Activated T-cell treated with anti-CD3 and anti-CD28 coated beads, Interleukin-2, amount 50 U/mL, for 24 hours (primary cell): ENCODE measurements around the gene CORO1C.
"Not testable (repeated sequence)": the region's sequence is repeated elsewhere in the genome, so short reads cannot be mapped to it uniquely, and the experiment has no call there.

ENCODE experiments used
- DNase-seq: peaks from one replicate; pipeline ENCODE4 v3.0.0-alpha.2; 2020
- H3K27ac Mint-ChIP-seq: 2 replicates; pipeline ENCODE4 v1.8.0; 2020; ENCODE audit warnings: mild to moderate bottlenecking, mixed read lengths
- H3K27me3 Mint-ChIP-seq: 2 replicates; pipeline ENCODE4 v1.8.0; 2020; ENCODE audit warnings: mixed read lengths
- H3K36me3 Mint-ChIP-seq: 2 replicates; pipeline ENCODE4 v1.8.0; 2020; ENCODE audit warnings: low read depth, mixed read lengths
- H3K4me1 Mint-ChIP-seq: 2 replicates; pipeline ENCODE4 v1.8.0; 2020; ENCODE audit warnings: low read depth, mixed read lengths
- H3K4me3 Mint-ChIP-seq: 2 replicates; pipeline ENCODE4 v1.8.0; 2020; ENCODE audit warnings: mild to moderate bottlenecking, moderate library complexity, mixed read lengths
- H3K9me3 Mint-ChIP-seq: 2 replicates; pipeline ENCODE4 v1.8.0; 2020; ENCODE audit warnings: mixed read lengths

CORO1C gene

GRCh38 chr12:108641446-108642268 lies 89.7 kb downstream of the CORO1C start:
- peaks cover 18% of the 10 kb centered on the region for H3K36me3 Mint-ChIP-seq
- peaks cover 30% of the 10 kb centered on the region for H3K4me1 Mint-ChIP-seq
- no peaks in the 10 kb centered on the region for H3K27me3 Mint-ChIP-seq
- no peak for DNase-seq
- H3K4me3 Mint-ChIP-seq = no peak overlapping the region
- H3K9me3 Mint-ChIP-seq = no peaks in the 10 kb centered on the region
- peak overlapping the region; percentile 12 for H3K27ac Mint-ChIP-seq

- Mint-ChIP-seq H3K9me3 (no peaks in the 10 kb centered on the region), H3K36me3 (peaks cover 14% of the 10 kb centered on the region), H3K4me3 (no peak overlapping the region), H3K27me3 (no peaks in the 10 kb centered on the region), H3K27ac (no peak overlapping the region), H3K4me1 (peaks cover 29% of the 10 kb centered on the region)
- no peak for DNase-seq
Measured at GRCh38 chr12:108640802-108641445, 90.4 kb downstream of the CORO1C start.

- H3K27me3 Mint-ChIP-seq = no peaks in the 10 kb centered on the region
- no peak overlapping the region for H3K4me3 Mint-ChIP-seq
- no peak for DNase-seq
- H3K4me1 Mint-ChIP-seq = peaks cover 37% of the 10 kb centered on the region
- no peaks in the 10 kb centered on the region for H3K36me3 Mint-ChIP-seq
- peak overlapping the region; percentile 5 for H3K27ac Mint-ChIP-seq
- H3K9me3 Mint-ChIP-seq = no peaks in the 10 kb centered on the region
Measured at GRCh38 chr12:108638997-108639822, 92.1 kb downstream of the CORO1C start.

GRCh38 chr12:108638141-108638827 lies 93.0 kb downstream of the CORO1C start:
- no peak for DNase-seq
- H3K4me3 Mint-ChIP-seq = no peak overlapping the region
- H3K9me3 Mint-ChIP-seq = no peaks in the 10 kb centered on the region
- H3K4me1 Mint-ChIP-seq = peaks cover 46% of the 10 kb centered on the region
- H3K27ac Mint-ChIP-seq = no peak overlapping the region
- peaks cover 2% of the 10 kb centered on the region for H3K36me3 Mint-ChIP-seq
- no peaks in the 10 kb centered on the region for H3K27me3 Mint-ChIP-seq

- Mint-ChIP-seq H3K9me3 (no peaks in the 10 kb centered on the region), H3K27me3 (no peaks in the 10 kb centered on the region), H3K4me3 (no peak overlapping the region), H3K4me1 (peaks cover 51% of the 10 kb centered on the region), H3K27ac (no peak overlapping the region), H3K36me3 (peaks cover 7% of the 10 kb centered on the region)
- no peak for DNase-seq
Measured at GRCh38 chr12:108637222-108637971, 93.9 kb downstream of the CORO1C start.

GRCh38 chr12:108635997-108636808 lies 95.1 kb downstream of the CORO1C start:
- DNase-seq = no peak
- peaks cover 16% of the 10 kb centered on the region for H3K36me3 Mint-ChIP-seq
- H3K27ac Mint-ChIP-seq = peak overlapping the region; percentile 100
- peaks cover 61% of the 10 kb centered on the region for H3K4me1 Mint-ChIP-seq
- no peaks in the 10 kb centered on the region for H3K9me3 Mint-ChIP-seq
- H3K4me3 Mint-ChIP-seq = peak overlapping the region; percentile 2
- no peaks in the 10 kb centered on the region for H3K27me3 Mint-ChIP-seq

GRCh38 chr12:108635201-108635996 lies 95.9 kb downstream of the CORO1C start:
- DNase-seq = peak; percentile 71
- peaks cover 2% of the 10 kb centered on the region for H3K9me3 Mint-ChIP-seq
- H3K27me3 Mint-ChIP-seq = no peaks in the 10 kb centered on the region
- peaks cover 63% of the 10 kb centered on the region for H3K4me1 Mint-ChIP-seq
- H3K27ac Mint-ChIP-seq = peak overlapping the region; percentile 100
- H3K4me3 Mint-ChIP-seq = peak overlapping the region; percentile 98
- H3K36me3 Mint-ChIP-seq = peaks cover 22% of the 10 kb centered on the region

GRCh38 chr12:108634341-108634751 lies 97.0 kb downstream of the CORO1C start:
- Mint-ChIP-seq H3K36me3 (peaks cover 30% of the 10 kb centered on the region), H3K4me1 (peaks cover 69% of the 10 kb centered on the region), H3K4me3 (peak overlapping the region; percentile 98), H3K27ac (peak overlapping the region; percentile 100), H3K9me3 (peaks cover 2% of the 10 kb centered on the region), H3K27me3 (no peaks in the 10 kb centered on the region)
- DNase-seq = peak; percentile 68

GRCh38 chr12:108633534-108634248 lies 97.6 kb downstream of the CORO1C start, which contains the start of gene SELPLG:
Gene SELPLG, minus strand, starts transcription at chr12:108633894. Its CDS starts 9,587 bp downstream, at chr12:108624307.
- Mint-ChIP-seq H3K27me3 (no peaks in the 10 kb centered on the region), H3K27ac (peak within 1 kb of the TSS; percentile 100), H3K9me3 (peaks cover 2% of the 10 kb centered on the region), H3K4me3 (peak within 1 kb of the TSS; percentile 98), H3K4me1 (peaks cover 76% of the 10 kb centered on the region), H3K36me3 (peaks cover 32% of the 10 kb centered on the region)
- DNase-seq = peak; percentile 85

GRCh38 chr12:108633081-108633533 lies 98.2 kb downstream of the CORO1C start:
- Mint-ChIP-seq H3K27me3 (no peaks in the 10 kb centered on the region), H3K4me1 (peaks cover 81% of the 10 kb centered on the region)
- peak; percentile 57 for DNase-seq

GRCh38 chr12:108631261-108631660 lies 100.1 kb downstream of the CORO1C start:
- H3K27me3 Mint-ChIP-seq, H3K9me3 Mint-ChIP-seq: not testable (repeated sequence)
- DNase-seq = peak; percentile 45
- peak overlapping the region; percentile 100 for H3K27ac Mint-ChIP-seq
- H3K36me3 Mint-ChIP-seq = peaks cover 50% of the 10 kb centered on the region
- H3K4me1 Mint-ChIP-seq = peaks cover 85% of the 10 kb centered on the region
- peak overlapping the region; percentile 98 for H3K4me3 Mint-ChIP-seq

More at GRCh38 chr12:108633081-108633533, 98.2 kb downstream of the CORO1C start:
- Mint-ChIP-seq H3K36me3 (peaks cover 38% of the 10 kb centered on the region), H3K9me3 (peaks cover 2% of the 10 kb centered on the region), H3K4me3 (peak overlapping the region; percentile 98), H3K27ac (peak overlapping the region; percentile 100)
